ENCODE data around the gene CYP4A22.
"Not testable (repeated sequence)": the region's sequence is repeated elsewhere in the genome, so short reads cannot be mapped to it uniquely, and the experiment has no call there.

Gene CYP4A22

GRCh38 chr1:47157957-47158356, 20.7 kb downstream of the CYP4A22 start:
- not testable (repeated sequence) for DNase-seq (ENCODE audit: low spot score)

GRCh38 chr1:47160716-47161115, 23.5 kb downstream of the CYP4A22 start:
- DNase-seq (ENCODE audit: low spot score) = no peak

- no peak for DNase-seq (ENCODE audit: low spot score)
These were observed 24.2 kb downstream of the CYP4A22 start for GRCh38 chr1:47161298-47162040.

GRCh38 chr1:47164552-47164951, 27.3 kb downstream of the CYP4A22 start:
- DNase-seq (ENCODE audit: low spot score) = no peak

- no peak for DNase-seq (ENCODE audit: low spot score)
These were observed 35.5 kb downstream of the CYP4A22 start for GRCh38 chr1:47172782-47173181.

GRCh38 chr1:47174656-47175020, 37.4 kb downstream of the CYP4A22 start:
- DNase-seq (ENCODE audit: low spot score) = no peak

- peak; percentile 60 for DNase-seq (ENCODE audit: low spot score)
These were observed 38.1 kb downstream of the CYP4A22 start for GRCh38 chr1:47175227-47175934.

- no peak for DNase-seq (ENCODE audit: low spot score)
These were observed 40.8 kb downstream of the CYP4A22 start for GRCh38 chr1:47178020-47178419.

- no peak for DNase-seq (ENCODE audit: low spot score)
These were observed 41.4 kb downstream of the CYP4A22 start for GRCh38 chr1:47178654-47179016.

GRCh38 chr1:47179017-47179987, 42.1 kb downstream of the CYP4A22 start:
- peak; percentile 69 for DNase-seq (ENCODE audit: low spot score)

- DNase-seq (ENCODE audit: low spot score) = no peak
These were observed 42.8 kb downstream of the CYP4A22 start for GRCh38 chr1:47179988-47180563.

- DNase-seq (ENCODE audit: low spot score) = no peak
These were observed 43.4 kb downstream of the CYP4A22 start for GRCh38 chr1:47180603-47181094.

GRCh38 chr1:47181095-47181954, 44.1 kb downstream of the CYP4A22 start:
- no peak for DNase-seq (ENCODE audit: low spot score)

- DNase-seq (ENCODE audit: low spot score) = no peak
These were observed 44.9 kb downstream of the CYP4A22 start for GRCh38 chr1:47181955-47182675.

- no peak for DNase-seq (ENCODE audit: low spot score)
These were observed 45.5 kb downstream of the CYP4A22 start for GRCh38 chr1:47182676-47183235.

- no peak for DNase-seq (ENCODE audit: low spot score)
These were observed 46.3 kb downstream of the CYP4A22 start for GRCh38 chr1:47183308-47184089.

- no peak for DNase-seq (ENCODE audit: low spot score)
These were observed 47.0 kb downstream of the CYP4A22 start for GRCh38 chr1:47184090-47184821.
